ENCODE results near the gene DCDC2C. TPM values are rescaled to one million over a fixed set of nuclear protein-coding genes. Genes with fewer than 3 reads are reported as not detected.

Gene DCDC2C
- total RNA-seq, 4 donors from 2014 or later: not detected

DNA sequence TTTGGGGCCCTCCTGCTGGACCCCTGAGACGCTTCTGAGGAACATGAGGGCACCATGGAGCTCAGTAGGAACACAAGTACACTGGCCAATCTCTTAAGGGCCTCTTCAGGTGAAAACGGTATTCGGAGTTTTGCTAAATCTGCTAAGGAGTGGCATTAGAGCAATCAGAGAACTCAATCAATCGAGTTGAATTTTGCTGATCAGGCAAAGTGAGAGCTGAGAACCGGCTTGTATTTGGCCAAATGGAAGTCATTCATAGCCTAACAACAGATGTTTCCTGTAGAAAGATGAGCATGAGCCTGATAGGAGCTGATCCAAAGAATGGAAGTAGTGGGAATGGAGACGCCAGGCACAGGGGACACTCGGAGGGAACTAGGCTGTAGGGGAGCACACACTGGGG lies 133.7 kb downstream of the DCDC2C start:
- Histone ChIP-seq H3K27me3 (peaks cover 0 to 5% of the 10 kb centered on the region in 2 donors), H3K27ac (no peak overlapping the region), H3K9me3 (no peaks in the 10 kb centered on the region), H3K4me3 (no peak overlapping the region), H3K4me1 (no peaks in the 10 kb centered on the region), H3K36me3 (no peaks in the 10 kb centered on the region)
- intact Hi-C loops (cut with DNase I; ENCODE audit: low total_unique reads): no loop called here
- TF ChIP-seq, protein P1, sequence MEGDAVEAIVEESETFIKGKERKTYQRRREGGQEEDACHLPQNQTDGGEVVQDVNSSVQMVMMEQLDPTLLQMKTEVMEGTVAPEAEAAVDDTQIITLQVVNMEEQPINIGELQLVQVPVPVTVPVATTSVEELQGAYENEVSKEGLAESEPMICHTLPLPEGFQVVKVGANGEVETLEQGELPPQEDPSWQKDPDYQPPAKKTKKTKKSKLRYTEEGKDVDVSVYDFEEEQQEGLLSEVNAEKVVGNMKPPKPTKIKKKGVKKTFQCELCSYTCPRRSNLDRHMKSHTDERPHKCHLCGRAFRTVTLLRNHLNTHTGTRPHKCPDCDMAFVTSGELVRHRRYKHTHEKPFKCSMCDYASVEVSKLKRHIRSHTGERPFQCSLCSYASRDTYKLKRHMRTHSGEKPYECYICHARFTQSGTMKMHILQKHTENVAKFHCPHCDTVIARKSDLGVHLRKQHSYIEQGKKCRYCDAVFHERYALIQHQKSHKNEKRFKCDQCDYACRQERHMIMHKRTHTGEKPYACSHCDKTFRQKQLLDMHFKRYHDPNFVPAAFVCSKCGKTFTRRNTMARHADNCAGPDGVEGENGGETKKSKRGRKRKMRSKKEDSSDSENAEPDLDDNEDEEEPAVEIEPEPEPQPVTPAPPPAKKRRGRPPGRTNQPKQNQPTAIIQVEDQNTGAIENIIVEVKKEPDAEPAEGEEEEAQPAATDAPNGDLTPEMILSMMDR (IDR thresholded peaks at IDR 0.05): no peak
- TF ChIP-seq POLR2A (IDR thresholded peaks at IDR 0.05): no peak
- DNase-seq: no peak

DNA sequence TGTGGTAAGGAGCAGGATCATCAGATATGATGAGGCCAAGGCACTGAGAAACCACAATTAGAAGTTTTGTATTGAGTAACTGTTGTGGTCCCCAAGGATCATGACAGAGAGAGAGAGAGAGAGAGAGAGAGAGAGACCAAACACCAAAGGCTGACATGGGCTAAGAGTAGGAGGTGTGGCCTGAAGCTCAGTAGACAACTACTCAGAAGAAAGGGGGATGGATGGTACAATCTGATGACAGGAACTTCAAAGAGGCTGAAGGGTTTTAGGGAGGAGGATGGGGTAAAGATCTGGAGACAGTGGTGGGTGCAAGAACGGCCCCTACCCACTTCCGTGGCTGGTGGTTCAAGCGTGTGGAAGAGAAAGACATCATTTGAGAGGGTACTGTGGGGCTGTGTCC lies 135.0 kb downstream of the DCDC2C start:
- Histone ChIP-seq H3K36me3 (no peaks in the 10 kb centered on the region), H3K27ac (no peak overlapping the region), H3K4me1 (no peaks in the 10 kb centered on the region), H3K4me3 (no peak overlapping the region), H3K9me3 (no peaks in the 10 kb centered on the region), H3K27me3 (peaks cover 0 to 5% of the 10 kb centered on the region in 2 donors)
- DNase-seq: no peak
- TF ChIP-seq, protein P1 (IDR thresholded peaks at IDR 0.05): no peak
- TF ChIP-seq POLR2A (IDR thresholded peaks at IDR 0.05): no peak
- intact Hi-C loops (cut with DNase I; ENCODE audit: low total_unique reads): no loop called here

- Histone ChIP-seq H3K36me3 (no peaks in the 10 kb centered on the region), H3K4me3 (no peak overlapping the region), H3K4me1 (no peaks in the 10 kb centered on the region), H3K9me3 (no peaks in the 10 kb centered on the region), H3K27ac (no peak overlapping the region), H3K27me3 (peaks cover 0 to 5% of the 10 kb centered on the region in 2 donors)
- intact Hi-C loops (cut with DNase I; ENCODE audit: low total_unique reads): no loop called here
- no peak for DNase-seq
- TF ChIP-seq, protein P1 (IDR thresholded peaks at IDR 0.05): no peak
- no peak for TF ChIP-seq POLR2A (IDR thresholded peaks at IDR 0.05)
Measured at GRCh38 chr2:3839476-3839875, 136.1 kb downstream of the DCDC2C start.

- no peaks in the 10 kb centered on the region for H3K27me3 ChIP-seq
- no peak for DNase-seq
- H3K4me3 ChIP-seq: no peak overlapping the region
- no peak for TF ChIP-seq POLR2A (IDR thresholded peaks at IDR 0.05)
- TF ChIP-seq, protein P1 (IDR thresholded peaks at IDR 0.05): no peak
- no peaks in the 10 kb centered on the region for H3K9me3 ChIP-seq
- no peaks in the 10 kb centered on the region for H3K4me1 ChIP-seq
- no peaks in the 10 kb centered on the region for H3K36me3 ChIP-seq
- intact Hi-C loops (cut with DNase I; ENCODE audit: low total_unique reads): no loop called here
- no peak overlapping the region for H3K27ac ChIP-seq
Measured at GRCh38 chr2:3840611-3841155, 137.3 kb downstream of the DCDC2C start.

- intact Hi-C loops (cut with DNase I; ENCODE audit: low total_unique reads): no loop called here
- Histone ChIP-seq H3K36me3 (no peaks in the 10 kb centered on the region), H3K27ac (no peak overlapping the region), H3K4me3 (no peak overlapping the region), H3K9me3 (no peaks in the 10 kb centered on the region), H3K4me1 (no peaks in the 10 kb centered on the region), H3K27me3 (no peaks in the 10 kb centered on the region)
- no peak for DNase-seq
- TF ChIP-seq, protein P1 (IDR thresholded peaks at IDR 0.05): no peak
- no peak for TF ChIP-seq POLR2A (IDR thresholded peaks at IDR 0.05)
Measured at GRCh38 chr2:3847397-3848052, 144.2 kb downstream of the DCDC2C start.

Measured in uterus (tissue), 4 donors.